NCI-H748 (cell line): ENCODE results near the gene CCDC172.
"Not testable (repeated sequence)": the region's sequence is repeated elsewhere in the genome, so short reads cannot be mapped to it uniquely, and the experiment has no call there.

Experiments
- DNase-seq: peaks from one replicate; lab custom pipeline; 2025; ENCODE audit not compliant: unreplicated experiment; lab: John Stamatoyannopoulos, UW

Gene CCDC172

GRCh38 chr10:116331815-116332214 lies 7.6 kb downstream of the CCDC172 start:
- no peak for DNase-seq

DNA sequence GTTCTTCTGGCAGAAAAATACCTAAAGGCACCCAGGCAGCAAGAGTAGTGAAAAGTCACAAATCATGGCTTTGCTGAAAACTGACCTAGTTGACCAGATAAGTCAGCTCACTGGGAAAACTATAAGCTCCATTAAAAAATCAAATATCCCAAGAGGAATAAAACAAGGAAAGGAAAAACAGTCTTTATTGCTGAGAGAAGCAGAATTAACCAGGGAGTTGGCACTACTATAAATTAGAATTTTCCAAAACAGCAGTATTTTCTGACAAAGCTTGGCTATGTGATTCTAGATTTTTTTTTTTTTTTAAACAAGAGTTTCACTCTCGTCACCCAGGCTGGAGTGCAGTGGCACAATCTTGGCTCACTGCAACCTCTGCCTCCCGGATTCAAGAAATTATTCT lies 12.6 kb downstream of the CCDC172 start:
- no peak for DNase-seq

- DNase-seq, result no peak
Observed at GRCh38 chr10:116352125-116352524, 27.9 kb downstream of the CCDC172 start.

GRCh38 chr10:116353817-116354216 lies 29.6 kb downstream of the CCDC172 start:
- DNase-seq, result no peak

GRCh38 chr10:116355341-116355740 lies 31.1 kb downstream of the CCDC172 start:
- no peak for DNase-seq

GRCh38 chr10:116356833-116357232 lies 32.6 kb downstream of the CCDC172 start:
- DNase-seq, result no peak

DNA sequence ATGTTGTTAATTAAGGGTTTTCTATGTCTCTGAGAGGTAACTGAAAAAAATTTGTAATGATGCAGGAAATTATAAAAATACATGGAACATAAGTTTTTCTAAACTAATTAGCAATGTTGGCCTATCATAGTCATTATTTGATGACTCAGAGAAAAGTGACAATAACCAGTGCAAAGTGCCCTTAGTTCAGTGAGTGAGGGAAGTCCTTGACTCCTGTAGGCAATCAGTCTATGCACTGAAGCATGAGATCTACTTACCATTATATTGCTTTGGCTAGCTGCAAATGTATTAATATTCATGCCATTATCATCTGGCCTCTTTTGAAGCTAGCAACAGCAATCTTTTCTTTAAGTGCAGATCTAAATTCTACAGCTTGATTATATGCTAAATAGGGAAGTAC lies 40.6 kb downstream of the CCDC172 start:
- no peak for DNase-seq

DNA sequence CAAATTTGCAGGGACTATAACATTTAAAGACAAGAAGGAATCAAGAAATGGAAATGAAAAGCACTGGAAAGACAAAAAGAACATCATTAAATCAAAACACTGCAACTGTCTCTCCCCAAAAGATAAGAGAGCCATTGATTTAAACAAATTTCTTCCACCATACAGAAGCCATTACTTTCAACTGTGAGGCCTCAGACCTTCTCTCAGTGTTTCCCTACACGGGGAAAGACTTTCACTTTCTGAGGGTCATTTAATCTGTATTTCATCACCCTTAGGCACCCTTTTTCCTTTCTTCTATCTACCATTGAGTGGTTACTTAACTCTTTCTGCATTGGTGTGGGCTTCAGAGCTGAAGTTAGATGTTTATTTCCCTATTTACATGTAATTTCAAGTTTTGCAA lies 47.5 kb downstream of the CCDC172 start:
- no peak for DNase-seq

- DNase-seq, result no peak
Observed at GRCh38 chr10:116382290-116382689, 58.0 kb downstream of the CCDC172 start.

- no peak for DNase-seq
Observed at GRCh38 chr10:116385311-116385710, 61.1 kb downstream of the CCDC172 start.

DNA sequence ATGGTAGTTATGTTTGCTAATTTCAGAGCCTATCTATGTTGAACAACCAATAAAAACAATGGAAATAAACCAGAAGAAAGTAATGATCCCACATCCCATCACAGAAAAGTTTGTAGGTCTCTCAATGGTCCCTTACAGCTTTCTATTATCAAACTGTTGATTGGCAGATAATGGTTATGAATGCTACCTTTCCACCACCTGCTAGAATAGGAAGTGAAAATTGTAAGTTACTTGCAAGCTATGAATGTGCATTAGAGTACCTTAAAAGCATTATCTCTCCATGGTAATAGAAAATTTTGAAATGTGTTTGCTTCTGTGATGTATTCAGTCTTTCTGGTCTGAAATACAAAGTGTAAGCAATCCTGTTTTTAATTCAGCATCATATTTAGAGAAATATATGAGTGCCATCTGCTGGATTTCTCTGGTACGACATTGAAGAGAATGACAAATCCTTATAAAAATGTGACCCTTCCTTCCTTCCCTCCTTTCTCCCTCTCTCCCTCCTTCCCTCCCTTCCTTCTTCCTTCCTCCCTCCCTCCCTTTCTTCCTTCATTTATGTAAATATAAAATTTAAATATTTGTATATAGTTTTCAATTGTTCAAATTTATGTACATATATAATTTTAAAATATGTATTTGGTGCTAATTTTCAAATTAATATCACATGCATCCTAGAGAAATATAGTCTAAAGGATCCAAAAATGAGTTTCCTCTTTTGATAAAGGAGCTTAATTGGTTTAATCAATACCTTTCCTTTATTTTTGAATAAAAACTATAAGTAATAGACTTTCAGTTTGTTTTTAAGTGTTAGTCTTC lies 62.0 kb downstream of the CCDC172 start:
- peak; percentile 8 for DNase-seq

DNA sequence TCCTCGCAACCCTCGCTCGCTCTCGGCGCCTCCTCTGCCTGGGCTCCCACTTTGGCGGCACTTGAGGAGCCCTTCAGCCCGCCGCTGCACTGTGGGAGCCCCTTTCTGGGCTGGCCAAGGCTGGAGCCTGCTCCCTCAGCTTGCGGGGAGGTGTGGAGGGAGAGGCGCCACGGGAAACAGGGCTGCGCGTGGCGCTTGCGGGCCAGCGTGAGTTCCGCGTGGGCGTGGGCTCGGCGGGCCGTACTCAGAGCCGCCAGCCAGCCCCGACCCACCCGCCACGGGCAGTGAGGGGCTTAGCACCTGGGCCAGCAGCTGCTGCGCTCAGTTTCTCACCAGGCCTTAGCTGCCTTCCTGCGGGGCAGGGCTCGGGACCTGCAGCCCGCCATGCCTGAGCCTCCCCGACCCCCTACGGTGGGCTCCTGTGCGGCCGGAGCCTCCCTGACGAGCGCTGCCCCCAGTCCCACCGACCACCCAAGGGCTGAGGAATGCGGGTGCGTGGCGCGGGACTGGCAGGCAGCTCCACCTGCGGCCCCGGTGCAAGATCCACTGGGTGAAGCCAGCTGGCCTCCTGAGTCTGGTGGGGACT lies 69.1 kb downstream of the CCDC172 start:
- DNase-seq, result not testable (repeated sequence)

- DNase-seq, result no peak
Observed at GRCh38 chr10:116395223-116395985, 71.2 kb downstream of the CCDC172 start.

- DNase-seq, result no peak
Observed at GRCh38 chr10:116398224-116398623, 74.0 kb downstream of the CCDC172 start.

DNA sequence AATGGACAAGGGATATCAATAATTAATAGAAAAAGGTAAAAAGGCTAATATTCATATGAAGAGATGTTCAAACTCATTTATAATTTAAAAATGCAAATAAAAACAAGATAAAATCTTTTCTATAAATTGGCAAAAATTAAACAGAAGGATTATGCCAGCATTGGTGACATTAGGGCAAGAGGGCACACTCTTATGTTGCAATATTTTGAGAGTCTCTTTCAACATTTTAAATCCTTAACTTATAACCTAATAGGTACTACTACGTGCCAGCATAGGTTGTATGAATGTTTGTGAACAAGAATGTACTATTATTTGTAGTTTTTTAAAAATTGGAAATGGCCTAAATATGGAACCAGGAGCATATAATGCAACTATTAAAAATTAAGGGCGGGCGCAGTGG lies 78.6 kb downstream of the CCDC172 start:
- DNase-seq, result no peak

DNA sequence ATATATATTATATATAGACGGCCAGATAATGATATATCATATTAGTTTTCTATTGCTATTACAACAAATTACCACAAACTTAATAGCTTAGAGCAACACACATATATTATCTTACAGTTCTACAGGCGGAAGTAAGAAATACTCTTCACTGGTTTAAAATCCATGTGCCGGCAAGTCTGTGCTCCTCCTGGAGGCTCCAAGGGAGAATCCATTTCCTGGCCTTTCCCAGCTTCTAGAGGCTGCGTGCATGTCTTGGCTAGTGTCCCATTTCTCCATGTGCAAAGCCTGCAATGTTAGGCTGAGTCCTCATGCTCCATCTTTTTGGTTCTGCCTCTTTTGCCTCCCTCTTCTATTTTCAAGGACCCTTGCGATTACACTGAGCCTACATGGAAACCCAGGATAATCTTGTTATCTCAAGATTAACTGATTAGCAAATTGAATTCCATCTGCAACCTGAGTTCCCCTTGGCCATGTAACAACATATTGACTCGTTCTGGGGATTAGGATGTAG lies 79.5 kb downstream of the CCDC172 start:
- DNase-seq, result no peak

- no peak for DNase-seq
Observed at GRCh38 chr10:116408719-116409118, 84.5 kb downstream of the CCDC172 start.

- no peak for DNase-seq
Observed at GRCh38 chr10:116410351-116410750, 86.1 kb downstream of the CCDC172 start.

DNA sequence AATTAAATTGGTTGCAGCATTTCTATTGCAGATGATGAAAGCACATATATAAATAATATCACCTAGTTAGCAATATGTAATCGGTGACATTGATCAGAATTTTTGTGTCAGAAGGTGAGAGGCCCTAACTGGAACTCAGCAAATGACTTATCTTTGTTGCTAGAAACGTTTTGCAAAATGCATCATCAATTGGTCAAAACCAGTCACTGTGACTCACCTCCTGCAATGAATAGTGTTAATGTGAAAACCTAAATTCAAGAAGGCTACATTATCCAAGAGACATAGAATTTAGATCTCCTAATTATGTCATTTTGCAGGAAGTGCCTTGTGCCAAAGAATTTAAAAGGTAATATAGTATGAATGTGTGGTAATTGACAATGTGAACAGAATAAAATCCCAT lies 93.6 kb downstream of the CCDC172 start:
- DNase-seq, result no peak

DNA sequence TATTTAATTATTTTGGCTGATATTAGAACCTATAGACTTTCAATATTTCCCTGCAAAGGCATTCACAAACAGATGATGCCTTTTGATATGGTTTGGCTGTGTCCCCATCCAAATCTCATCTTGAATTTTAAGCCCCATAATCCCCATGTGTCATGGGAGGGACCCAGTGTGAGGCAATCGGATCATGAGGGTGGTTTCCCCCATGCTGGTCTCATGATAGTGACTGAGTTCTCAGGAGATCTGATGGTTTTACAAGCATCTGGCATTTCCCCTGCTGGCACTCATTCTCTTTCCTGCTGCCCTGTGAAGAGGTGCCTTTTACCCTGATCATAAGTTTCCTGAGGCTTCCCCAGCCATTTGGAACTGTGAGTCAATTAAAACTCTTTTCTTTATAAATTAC lies 94.1 kb downstream of the CCDC172 start:
- no peak for DNase-seq

DNA sequence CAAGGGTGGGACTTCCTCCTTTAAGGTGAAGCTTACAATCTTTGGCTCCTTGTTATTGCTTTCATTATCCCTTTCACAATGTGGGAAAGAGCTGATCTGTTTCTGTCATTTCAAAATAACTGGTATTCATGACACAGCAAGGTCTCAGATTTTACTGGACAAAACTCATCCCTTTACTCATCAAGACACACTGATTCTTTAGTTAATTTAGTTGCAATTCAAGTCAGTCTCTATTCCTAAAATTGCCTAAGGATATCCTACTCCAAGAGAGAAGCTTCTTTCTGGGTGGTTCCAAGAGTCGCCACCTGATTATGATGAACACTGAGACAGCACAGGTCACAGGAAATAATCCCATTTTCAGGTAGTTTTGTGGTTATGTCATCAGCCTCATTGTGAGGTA lies 97.6 kb downstream of the CCDC172 start:
- no peak for DNase-seq

GRCh38 chr10:116427671-116428070 lies 103.4 kb downstream of the CCDC172 start, which contains the start of gene PNLIPRP3:
Gene PNLIPRP3 (plus strand): TSS chr10:116427847. CDS start chr10:116428013, 166 bp downstream.
- no peak for DNase-seq
